ENCODE measurements around the gene PPOX.

DNA sequence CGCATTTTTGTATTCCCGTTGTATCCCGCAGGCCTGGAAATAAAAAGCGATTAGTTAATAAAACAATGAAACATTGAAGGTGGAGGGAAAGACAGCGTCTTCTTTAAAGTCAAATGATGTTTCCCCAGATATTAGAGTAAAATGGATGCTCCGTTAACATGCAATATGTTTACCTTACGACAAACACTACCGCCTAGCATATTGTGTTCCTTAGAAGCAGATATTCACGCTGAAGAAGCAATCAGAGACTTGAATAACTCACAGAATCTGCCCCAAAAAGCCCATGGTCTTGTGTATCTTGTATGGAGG, 11.7 kb downstream of the PPOX start:
- TF ChIP-seq, protein P1, sequence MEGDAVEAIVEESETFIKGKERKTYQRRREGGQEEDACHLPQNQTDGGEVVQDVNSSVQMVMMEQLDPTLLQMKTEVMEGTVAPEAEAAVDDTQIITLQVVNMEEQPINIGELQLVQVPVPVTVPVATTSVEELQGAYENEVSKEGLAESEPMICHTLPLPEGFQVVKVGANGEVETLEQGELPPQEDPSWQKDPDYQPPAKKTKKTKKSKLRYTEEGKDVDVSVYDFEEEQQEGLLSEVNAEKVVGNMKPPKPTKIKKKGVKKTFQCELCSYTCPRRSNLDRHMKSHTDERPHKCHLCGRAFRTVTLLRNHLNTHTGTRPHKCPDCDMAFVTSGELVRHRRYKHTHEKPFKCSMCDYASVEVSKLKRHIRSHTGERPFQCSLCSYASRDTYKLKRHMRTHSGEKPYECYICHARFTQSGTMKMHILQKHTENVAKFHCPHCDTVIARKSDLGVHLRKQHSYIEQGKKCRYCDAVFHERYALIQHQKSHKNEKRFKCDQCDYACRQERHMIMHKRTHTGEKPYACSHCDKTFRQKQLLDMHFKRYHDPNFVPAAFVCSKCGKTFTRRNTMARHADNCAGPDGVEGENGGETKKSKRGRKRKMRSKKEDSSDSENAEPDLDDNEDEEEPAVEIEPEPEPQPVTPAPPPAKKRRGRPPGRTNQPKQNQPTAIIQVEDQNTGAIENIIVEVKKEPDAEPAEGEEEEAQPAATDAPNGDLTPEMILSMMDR (IDR thresholded peaks at IDR 0.05): no peak
- no peak for TF ChIP-seq EP300 (IDR thresholded peaks at IDR 0.05)

Measured in ovary (tissue), 3 donors.